Suprapubic skin (tissue), 4 donors: Measurements from ENCODE around the gene CLDN14. TPM values are rescaled to one million over a fixed set of nuclear protein-coding genes. Genes with fewer than 3 reads are reported as not detected.

ENCODE experiments used
- DNase-seq, 2 donors: peaks; one replicate each; pipeline ENCODE4 v3.0.0-alpha.2; 2019; ENCODE audit warnings: low spot score in 2 of 2
- H3K27ac ChIP-seq: fragments of 200-600 bp; sonication (generic); one replicate; pipeline ENCODE4 v1.5.1; 2019
- H3K27me3 ChIP-seq: fragments of 200-600 bp; sonication (generic); one replicate; pipeline ENCODE4 v1.5.1; 2019
- H3K36me3 ChIP-seq: fragments of 200-600 bp; sonication (generic); one replicate; pipeline ENCODE4 v1.5.1; 2019
- H3K4me1 ChIP-seq: fragments of 200-600 bp; sonication (generic); one replicate; pipeline ENCODE4 v1.5.1; 2019
- H3K4me3 ChIP-seq: fragments of 200-600 bp; sonication (generic); one replicate; pipeline ENCODE4 v1.5.1; 2019; ENCODE audit warnings: mild to moderate bottlenecking
- H3K9me3 ChIP-seq: fragments of 200-600 bp; sonication (generic); one replicate; pipeline ENCODE4 v1.5.1; 2019
- CTCF ChIP-seq, 2 donors: fragments of 200-600 bp in 1 of 2; fragments of 450-650 bp in 1 of 2; sonication (generic) in 1 of 2; IDR thresholded peaks; one replicate each; pipeline ENCODE4 v1.5.1; 2016 to 2019; ENCODE audit warnings: antibody characterized with exemption in 2 of 2, mild to moderate bottlenecking in 1 of 2, moderate library complexity in 1 of 2
- EP300 ChIP-seq: sonication (generic); formaldehyde crosslinking; IDR thresholded peaks from one replicate; pipeline ENCODE4 v1.6.1; 2017; ENCODE audit warnings: antibody characterized with exemption
- POLR2A ChIP-seq, 2 donors: fragments of 450-650 bp; IDR thresholded peaks; one replicate each; pipeline ENCODE4 v1.6.1; 2017; ENCODE audit warnings: antibody characterized with exemption in 2 of 2, mild to moderate bottlenecking in 2 of 2, moderate library complexity in 2 of 2
- POLR2AphosphoS5 ChIP-seq, 3 donors: sonication (generic); formaldehyde crosslinking; IDR thresholded peaks; one replicate each; pipeline ENCODE4 v1.6.1; 2017; ENCODE audit warnings: antibody characterized with exemption in 3 of 3
- WGBS: methylation state at CpG from one replicate; pipeline ENCODE4 v1.1.5; 2018; 5-methylcytosine and 5-hydroxymethylcytosine counted together
- total RNA-seq, 4 donors: library from RNA; depleted of rRNA; stranded (reverse); fragments of >200 nt; gene quantifications; one replicate each; pipeline ENCODE4 v1.1.0, GENCODE V29; 2016

CLDN14 gene
- total RNA-seq, 4 donors from 2014 or later = 0.42 to 0.62 TPM; not detected in 2

- H3K4me1 ChIP-seq = peaks cover 27% of the 10 kb centered on the region
- H3K27me3 ChIP-seq = peaks cover 4% of the 10 kb centered on the region
- no peak for DNase-seq
- WGBS = 77% methylated on average over 5 of the region's 5 CpGs
- no peak overlapping the region for H3K4me3 ChIP-seq
- no peaks in the 10 kb centered on the region for H3K36me3 ChIP-seq
- TF ChIP-seq CTCF (IDR thresholded peaks at IDR 0.05) (no peak), POLR2AphosphoS5 (IDR thresholded peaks at IDR 0.05) (no peak), POLR2A (IDR thresholded peaks at IDR 0.05) (no peak), EP300 (no peak)
- no peak overlapping the region for H3K27ac ChIP-seq
- no peaks in the 10 kb centered on the region for H3K9me3 ChIP-seq
Measured at GRCh38 chr21:36512971-36513370, 33.0 kb upstream of the CLDN14 start.

GRCh38 chr21:36511484-36512220 is 31.7 kb upstream of the CLDN14 start:
- DNase-seq = no peak
- no peaks in the 10 kb centered on the region for H3K9me3 ChIP-seq
- no peak overlapping the region for H3K27ac ChIP-seq
- H3K4me1 ChIP-seq = peaks cover 32% of the 10 kb centered on the region
- 67% methylated on average over 5 of the region's 5 CpGs for WGBS
- no peak overlapping the region for H3K4me3 ChIP-seq
- H3K36me3 ChIP-seq = no peaks in the 10 kb centered on the region
- no peak for TF ChIP-seq POLR2AphosphoS5 (IDR thresholded peaks at IDR 0.05)
- no peak for TF ChIP-seq CTCF (IDR thresholded peaks at IDR 0.05)
- TF ChIP-seq EP300 = no peak
- no peak for TF ChIP-seq POLR2A (IDR thresholded peaks at IDR 0.05)
- peaks cover 4% of the 10 kb centered on the region for H3K27me3 ChIP-seq

- no peaks in the 10 kb centered on the region for H3K9me3 ChIP-seq
- no peak overlapping the region for H3K4me3 ChIP-seq
- H3K4me1 ChIP-seq = peaks cover 32% of the 10 kb centered on the region
- DNase-seq = no peak
- no peaks in the 10 kb centered on the region for H3K36me3 ChIP-seq
- peaks cover 4% of the 10 kb centered on the region for H3K27me3 ChIP-seq
- 46% methylated on average over 6 of the region's 6 CpGs for WGBS
- H3K27ac ChIP-seq = no peak overlapping the region
- TF ChIP-seq CTCF (IDR thresholded peaks at IDR 0.05) = no peak
- no peak for TF ChIP-seq POLR2A (IDR thresholded peaks at IDR 0.05)
Measured at GRCh38 chr21:36510911-36511310, 31.0 kb upstream of the CLDN14 start.

- 58% methylated on average over 9 of the region's 9 CpGs for WGBS
Measured at GRCh38 chr21:36509973-36510664, 30.2 kb upstream of the CLDN14 start.

More at GRCh38 chr21:36509973-36510664, 30.2 kb upstream of the CLDN14 start:
- Histone ChIP-seq H3K4me3 (no peak overlapping the region), H3K9me3 (no peaks in the 10 kb centered on the region), H3K36me3 (no peaks in the 10 kb centered on the region), H3K27me3 (peaks cover 4% of the 10 kb centered on the region), H3K4me1 (peaks cover 32% of the 10 kb centered on the region), H3K27ac (peak overlapping the region; percentile 36)
- DNase-seq = no peak
- TF ChIP-seq POLR2A (IDR thresholded peaks at IDR 0.05) = no peak
- no peak for TF ChIP-seq EP300
- TF ChIP-seq CTCF (IDR thresholded peaks at IDR 0.05) = no peak
- no peak for TF ChIP-seq POLR2AphosphoS5 (IDR thresholded peaks at IDR 0.05)
